ENCODE measurements around the gene NUP93.

DNA sequence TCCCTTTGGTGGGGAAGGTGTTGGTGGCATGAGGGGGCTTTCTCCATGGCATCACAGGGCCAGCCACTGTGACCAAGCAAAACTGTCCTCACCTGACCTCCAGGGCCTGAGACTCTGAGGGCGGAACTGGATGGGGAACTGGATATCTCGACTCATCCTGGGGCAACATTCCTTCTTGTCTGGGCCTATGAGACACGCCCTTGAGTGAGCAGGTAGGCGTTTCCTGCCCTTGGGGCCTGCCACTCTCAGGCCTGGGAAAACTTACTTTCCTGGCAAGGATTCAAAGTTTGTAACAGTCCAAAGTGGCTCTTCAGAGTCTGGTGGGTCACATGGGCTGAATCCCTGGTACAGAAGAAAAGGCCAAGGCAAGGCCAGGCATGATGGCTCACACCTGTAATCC lies 38.0 kb upstream of the NUP93 start:
- TF ChIP-seq, protein P1, sequence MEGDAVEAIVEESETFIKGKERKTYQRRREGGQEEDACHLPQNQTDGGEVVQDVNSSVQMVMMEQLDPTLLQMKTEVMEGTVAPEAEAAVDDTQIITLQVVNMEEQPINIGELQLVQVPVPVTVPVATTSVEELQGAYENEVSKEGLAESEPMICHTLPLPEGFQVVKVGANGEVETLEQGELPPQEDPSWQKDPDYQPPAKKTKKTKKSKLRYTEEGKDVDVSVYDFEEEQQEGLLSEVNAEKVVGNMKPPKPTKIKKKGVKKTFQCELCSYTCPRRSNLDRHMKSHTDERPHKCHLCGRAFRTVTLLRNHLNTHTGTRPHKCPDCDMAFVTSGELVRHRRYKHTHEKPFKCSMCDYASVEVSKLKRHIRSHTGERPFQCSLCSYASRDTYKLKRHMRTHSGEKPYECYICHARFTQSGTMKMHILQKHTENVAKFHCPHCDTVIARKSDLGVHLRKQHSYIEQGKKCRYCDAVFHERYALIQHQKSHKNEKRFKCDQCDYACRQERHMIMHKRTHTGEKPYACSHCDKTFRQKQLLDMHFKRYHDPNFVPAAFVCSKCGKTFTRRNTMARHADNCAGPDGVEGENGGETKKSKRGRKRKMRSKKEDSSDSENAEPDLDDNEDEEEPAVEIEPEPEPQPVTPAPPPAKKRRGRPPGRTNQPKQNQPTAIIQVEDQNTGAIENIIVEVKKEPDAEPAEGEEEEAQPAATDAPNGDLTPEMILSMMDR (IDR thresholded peaks at IDR 0.05 in 4 of 5, conservative IDR thresholded peaks at IDR 0.05 in 1 of 5) = no peak
- TF ChIP-seq POLR2A (IDR thresholded peaks at IDR 0.05) = no peak
